ENCODE data around the gene CA7.

Gene CA7

DNA sequence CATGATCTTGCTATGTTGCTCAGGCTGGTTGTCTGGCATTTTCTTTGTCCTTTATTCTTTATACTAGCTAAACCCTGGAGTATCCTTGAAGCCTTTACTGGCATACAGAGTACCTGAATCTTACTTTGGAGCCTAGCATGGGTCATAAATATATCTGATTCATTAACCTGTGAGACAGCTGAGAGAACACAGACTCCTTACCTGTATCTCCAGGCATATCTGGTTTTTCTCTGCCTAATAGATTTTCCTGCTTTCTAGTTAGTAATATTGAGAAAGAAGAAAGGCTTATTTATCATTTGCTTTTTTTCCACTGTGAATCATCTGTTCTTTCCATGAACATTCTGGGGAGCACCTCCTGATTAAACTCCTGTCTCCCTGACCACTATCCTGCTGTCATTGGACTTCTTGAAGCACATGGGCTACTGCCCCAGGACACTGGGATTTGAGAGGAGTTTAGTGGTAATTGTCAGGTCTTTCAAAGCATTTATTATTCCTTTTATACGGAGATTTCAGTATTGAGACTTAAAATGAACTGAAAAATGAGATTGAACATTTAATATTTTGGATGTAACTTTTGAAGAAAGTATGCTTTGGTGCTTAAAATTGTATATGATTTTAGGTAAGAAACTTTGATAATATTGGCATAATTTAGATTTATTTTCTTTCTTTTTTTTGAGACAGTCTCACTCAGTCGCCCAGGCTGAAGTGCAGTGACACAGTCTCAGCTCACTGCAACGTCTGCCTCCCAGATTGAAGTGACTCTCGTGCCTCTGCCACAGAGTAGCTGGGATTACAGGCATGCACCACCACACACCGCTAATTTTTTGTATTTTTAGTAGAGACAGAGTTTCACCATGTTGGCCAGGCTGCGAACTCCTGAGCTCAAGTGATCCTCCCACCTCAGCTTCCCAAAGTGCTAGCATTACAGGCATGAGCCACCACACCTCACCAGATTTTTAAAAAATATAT lies 44.7 kb downstream of the CA7 start:
- H3K4me3 ChIP-seq (ENCODE audit: low read depth, low read length): no peak overlapping the region
- TF ChIP-seq, protein P1, sequence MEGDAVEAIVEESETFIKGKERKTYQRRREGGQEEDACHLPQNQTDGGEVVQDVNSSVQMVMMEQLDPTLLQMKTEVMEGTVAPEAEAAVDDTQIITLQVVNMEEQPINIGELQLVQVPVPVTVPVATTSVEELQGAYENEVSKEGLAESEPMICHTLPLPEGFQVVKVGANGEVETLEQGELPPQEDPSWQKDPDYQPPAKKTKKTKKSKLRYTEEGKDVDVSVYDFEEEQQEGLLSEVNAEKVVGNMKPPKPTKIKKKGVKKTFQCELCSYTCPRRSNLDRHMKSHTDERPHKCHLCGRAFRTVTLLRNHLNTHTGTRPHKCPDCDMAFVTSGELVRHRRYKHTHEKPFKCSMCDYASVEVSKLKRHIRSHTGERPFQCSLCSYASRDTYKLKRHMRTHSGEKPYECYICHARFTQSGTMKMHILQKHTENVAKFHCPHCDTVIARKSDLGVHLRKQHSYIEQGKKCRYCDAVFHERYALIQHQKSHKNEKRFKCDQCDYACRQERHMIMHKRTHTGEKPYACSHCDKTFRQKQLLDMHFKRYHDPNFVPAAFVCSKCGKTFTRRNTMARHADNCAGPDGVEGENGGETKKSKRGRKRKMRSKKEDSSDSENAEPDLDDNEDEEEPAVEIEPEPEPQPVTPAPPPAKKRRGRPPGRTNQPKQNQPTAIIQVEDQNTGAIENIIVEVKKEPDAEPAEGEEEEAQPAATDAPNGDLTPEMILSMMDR (IDR thresholded peaks at IDR 0.05; ENCODE audit: low read depth, low read length): no peak

DNA sequence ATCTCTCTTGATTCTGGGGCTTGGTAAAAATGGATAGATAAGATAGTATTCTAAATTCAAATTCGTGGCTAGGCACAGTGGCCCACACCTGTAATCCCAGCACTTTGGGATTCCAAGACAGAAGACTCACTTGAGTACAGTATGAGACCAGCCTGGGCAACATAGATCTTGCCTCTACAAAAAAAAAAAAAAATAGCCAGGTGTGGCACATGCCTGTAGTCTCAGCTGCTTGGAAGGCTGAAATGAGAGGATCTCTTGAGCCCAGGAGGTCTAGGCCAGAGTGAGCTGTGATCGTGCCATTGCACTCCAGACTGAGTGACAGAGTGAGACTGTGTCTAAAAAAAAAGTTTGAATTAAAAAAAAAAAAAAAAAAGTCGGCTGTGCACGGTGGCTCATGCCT lies 45.4 kb downstream of the CA7 start:
- H3K4me3 ChIP-seq (ENCODE audit: low read depth, low read length): no peak overlapping the region
- TF ChIP-seq, protein P1 (IDR thresholded peaks at IDR 0.05; ENCODE audit: low read depth, low read length): no peak

DNA sequence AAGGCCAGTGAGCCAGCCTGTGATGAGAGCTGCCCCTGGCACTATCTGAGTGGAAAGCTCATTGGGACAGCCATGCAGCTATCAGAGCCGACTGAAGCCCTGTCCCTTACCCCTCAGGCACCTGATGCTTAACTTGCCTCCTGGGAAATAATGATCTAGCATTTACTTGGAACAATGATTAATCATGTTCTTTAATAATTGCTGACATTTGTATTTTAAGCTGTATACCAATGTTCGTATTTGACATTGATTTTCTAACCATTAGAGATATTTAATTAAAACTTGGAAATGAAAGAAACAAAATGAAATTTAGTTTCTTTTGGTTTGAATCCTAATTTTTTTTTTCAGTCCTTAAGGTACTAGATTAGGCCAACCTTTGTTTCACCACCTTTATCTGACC lies 46.6 kb downstream of the CA7 start:
- no peak overlapping the region for H3K4me3 ChIP-seq (ENCODE audit: low read depth, low read length)
- TF ChIP-seq, protein P1 (IDR thresholded peaks at IDR 0.05; ENCODE audit: low read depth, low read length): no peak

DNA sequence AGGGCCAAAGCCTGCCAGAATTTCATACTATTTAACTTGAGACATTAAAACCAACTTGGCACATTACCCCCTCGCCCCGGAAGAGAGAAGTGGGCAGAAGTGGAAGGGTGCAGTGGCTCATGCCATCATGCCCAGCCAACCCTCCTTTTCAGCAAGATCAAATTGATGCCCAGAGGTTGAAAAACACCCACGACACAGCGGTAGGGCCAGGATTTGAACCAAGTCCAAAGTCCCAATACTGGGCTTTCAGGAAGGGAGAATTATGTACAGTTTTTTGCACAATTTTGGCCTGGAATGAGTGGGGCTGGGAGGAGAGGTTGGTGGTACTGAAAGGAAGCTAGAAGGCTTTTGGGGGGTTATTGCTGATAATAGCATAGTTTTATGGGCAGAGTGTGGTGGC lies 47.1 kb downstream of the CA7 start:
- TF ChIP-seq, protein P1 (IDR thresholded peaks at IDR 0.05; ENCODE audit: low read depth, low read length): no peak
- no peak overlapping the region for H3K4me3 ChIP-seq (ENCODE audit: low read depth, low read length)

DNA sequence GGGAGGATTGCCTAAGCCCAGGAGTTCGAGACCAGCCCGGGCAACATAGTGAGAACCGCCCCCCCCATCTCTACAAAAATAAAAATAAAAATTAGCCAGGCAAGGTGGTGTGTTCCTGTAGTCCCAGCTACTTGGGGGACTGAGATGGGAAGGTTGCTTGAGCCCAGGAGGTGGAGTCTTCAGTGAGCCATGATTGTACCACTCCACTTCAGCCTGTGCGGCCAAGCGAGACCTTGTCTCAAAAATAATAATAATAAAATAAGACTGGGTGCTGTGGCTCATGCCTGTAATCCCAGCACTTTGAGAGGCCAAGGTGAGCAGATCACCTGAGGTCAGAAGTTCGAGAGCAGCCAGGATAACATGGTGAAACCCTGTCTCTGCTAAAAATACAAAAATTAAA lies 47.6 kb downstream of the CA7 start:
- H3K4me3 ChIP-seq (ENCODE audit: low read depth, low read length): no peak overlapping the region
- TF ChIP-seq, protein P1 (IDR thresholded peaks at IDR 0.05; ENCODE audit: low read depth, low read length): no peak

DNA sequence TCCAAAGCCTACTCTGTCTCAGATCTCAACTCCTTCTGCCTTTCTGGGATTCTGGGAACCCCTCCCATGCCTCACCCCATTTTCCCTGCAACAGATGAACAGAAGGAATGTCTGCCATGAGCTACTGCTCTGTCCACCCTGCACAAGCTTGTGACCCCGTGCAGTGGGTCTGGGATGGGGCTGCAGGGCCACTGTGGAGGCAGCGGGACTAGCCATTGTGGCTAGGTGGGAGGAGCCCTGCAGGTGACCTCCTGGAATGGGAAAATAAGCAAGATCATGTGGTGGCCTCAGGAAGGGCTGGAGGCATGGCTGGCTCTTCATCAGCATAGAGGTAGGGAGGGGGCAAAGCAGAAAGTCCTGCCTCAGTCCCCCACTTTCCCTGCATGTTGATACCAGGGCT lies 49.8 kb downstream of the CA7 start:
- TF ChIP-seq, protein P1 (IDR thresholded peaks at IDR 0.05; ENCODE audit: low read depth, low read length): no peak
- no peak overlapping the region for H3K4me3 ChIP-seq (ENCODE audit: low read depth, low read length)

DNA sequence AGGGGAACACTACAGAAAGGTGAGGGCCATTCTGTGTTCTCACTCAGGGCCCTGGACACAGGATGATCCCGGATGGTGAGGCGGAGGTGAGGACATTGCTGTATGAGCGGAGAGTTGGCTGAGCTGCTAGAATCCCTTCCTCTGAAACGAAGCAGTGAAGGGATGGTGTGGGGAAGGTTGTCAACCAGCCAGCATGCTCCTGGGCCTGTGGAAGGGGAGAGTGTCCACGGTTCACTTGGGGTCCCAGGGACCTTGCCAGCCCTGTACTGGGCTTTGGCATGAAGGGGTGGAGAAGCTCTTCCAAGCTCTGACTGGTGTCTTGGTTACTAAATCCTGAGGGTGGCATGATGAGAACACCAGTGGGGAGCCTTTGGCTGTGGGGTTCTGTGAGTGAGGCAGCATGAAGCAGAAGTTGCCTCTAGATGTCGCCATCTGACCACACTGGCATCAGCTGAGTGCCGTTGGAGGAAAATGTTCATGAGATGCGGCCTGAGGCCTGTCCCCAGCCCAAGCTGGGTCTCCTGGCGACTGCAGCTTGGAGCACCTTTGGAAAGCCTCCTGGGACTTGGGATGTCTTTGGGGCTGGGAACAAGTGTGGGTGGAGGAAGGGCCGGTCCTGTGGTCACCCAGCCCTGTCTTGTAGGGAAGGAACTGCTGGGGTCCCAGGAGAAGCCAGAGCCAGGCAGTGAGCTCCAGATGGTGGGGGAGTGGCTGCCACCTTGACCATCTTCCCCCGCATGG lies 50.9 kb downstream of the CA7 start:
- no peak overlapping the region for H3K4me3 ChIP-seq (ENCODE audit: low read depth, low read length)
- TF ChIP-seq, protein P1 (IDR thresholded peaks at IDR 0.05; ENCODE audit: low read depth, low read length): peak; percentile 90
